Measurements from ENCODE around the gene FAM120B.
"Not testable (repeated sequence)": the region's sequence is repeated elsewhere in the genome, so short reads cannot be mapped to it uniquely, and the experiment has no call there.

The FAM120B gene

GRCh38 chr6:170388113-170388512 is 81.6 kb downstream of the FAM120B start:
- H3K27ac ChIP-seq: no peak overlapping the region
- TF ChIP-seq Cebpa-rat (IDR thresholded peaks at IDR 0.05): no peak

GRCh38 chr6:170393033-170393432 is 86.5 kb downstream of the FAM120B start:
- H3K9me3 ChIP-seq: peaks cover 7% of the 10 kb centered on the region
- no peak overlapping the region for H3K4me2 ChIP-seq
- no peak overlapping the region for H3K27ac ChIP-seq
- H3K27me3 ChIP-seq: no peaks in the 10 kb centered on the region
- no peak overlapping the region for H3K4me3 ChIP-seq
- no peaks in the 10 kb centered on the region for H4K20me1 ChIP-seq
- no peak for TF ChIP-seq Cebpa-rat (IDR thresholded peaks at IDR 0.05)
- H3K36me3 ChIP-seq: peaks cover 93% of the 10 kb centered on the region
- no peaks in the 10 kb centered on the region for H3K4me1 ChIP-seq
- no peak overlapping the region for H3K9ac ChIP-seq

More at GRCh38 chr6:170388113-170388512, 81.6 kb downstream of the FAM120B start:
- no peak overlapping the region for H3K9ac ChIP-seq
- no peaks in the 10 kb centered on the region for H3K9me3 ChIP-seq
- H3K4me1 ChIP-seq: peaks cover 8% of the 10 kb centered on the region
- H3K4me2 ChIP-seq: no peak overlapping the region
- H3K27me3 ChIP-seq: no peaks in the 10 kb centered on the region
- peaks cover 55% of the 10 kb centered on the region for H3K36me3 ChIP-seq
- H4K20me1 ChIP-seq: no peaks in the 10 kb centered on the region
- no peak overlapping the region for H3K4me3 ChIP-seq

GRCh38 chr6:170393807-170394399 is 87.3 kb downstream of the FAM120B start:
- Histone ChIP-seq H3K4me2 (no peak overlapping the region), H4K20me1 (no peaks in the 10 kb centered on the region), H3K9me3 (peaks cover 7% of the 10 kb centered on the region), H3K9ac (no peak overlapping the region), H3K4me3 (no peak overlapping the region), H3K27ac (no peak overlapping the region), H3K4me1 (no peaks in the 10 kb centered on the region), H3K27me3 (no peaks in the 10 kb centered on the region), H3K36me3 (peaks cover 90% of the 10 kb centered on the region)
- no peak for TF ChIP-seq Cebpa-rat (IDR thresholded peaks at IDR 0.05)

GRCh38 chr6:170394980-170395379 is 88.4 kb downstream of the FAM120B start:
- no peak for TF ChIP-seq Cebpa-rat (IDR thresholded peaks at IDR 0.05)
- no peak overlapping the region for H3K4me3 ChIP-seq
- peaks cover 7% of the 10 kb centered on the region for H3K9me3 ChIP-seq
- no peaks in the 10 kb centered on the region for H3K27me3 ChIP-seq
- no peaks in the 10 kb centered on the region for H4K20me1 ChIP-seq
- peaks cover 90% of the 10 kb centered on the region for H3K36me3 ChIP-seq
- no peak overlapping the region for H3K9ac ChIP-seq
- no peak overlapping the region for H3K4me2 ChIP-seq
- no peaks in the 10 kb centered on the region for H3K4me1 ChIP-seq
- no peak overlapping the region for H3K27ac ChIP-seq

- not testable (repeated sequence) for H3K9me3 ChIP-seq, H3K27ac ChIP-seq, H3K4me3 ChIP-seq, H4K20me1 ChIP-seq, H3K4me1 ChIP-seq, H3K27me3 ChIP-seq, H3K9ac ChIP-seq, H3K4me2 ChIP-seq
- H3K36me3 ChIP-seq: peaks cover 91% of the 10 kb centered on the region
Observed at GRCh38 chr6:170398743-170399369, 92.3 kb downstream of the FAM120B start.

- H3K27ac ChIP-seq, H3K4me1 ChIP-seq, H3K9me3 ChIP-seq, H3K9ac ChIP-seq, H3K4me3 ChIP-seq, H3K4me2 ChIP-seq, H4K20me1 ChIP-seq, H3K27me3 ChIP-seq: not testable (repeated sequence)
- H3K36me3 ChIP-seq: peaks cover 91% of the 10 kb centered on the region
Observed at GRCh38 chr6:170399955-170400558, 93.5 kb downstream of the FAM120B start.

GRCh38 chr6:170402318-170403040 is 95.9 kb downstream of the FAM120B start:
- H3K4me1 ChIP-seq: no peaks in the 10 kb centered on the region
- TF ChIP-seq Cebpa-rat (IDR thresholded peaks at IDR 0.05): no peak
- H4K20me1 ChIP-seq: no peaks in the 10 kb centered on the region; the same call in 1 of the 2 replicates
- no peaks in the 10 kb centered on the region for H3K27me3 ChIP-seq
- H3K36me3 ChIP-seq: peaks cover 87% of the 10 kb centered on the region
- no peak overlapping the region for H3K9ac ChIP-seq
- H3K9me3 ChIP-seq: no peaks in the 10 kb centered on the region
- no peak overlapping the region for H3K4me3 ChIP-seq
- no peak overlapping the region for H3K4me2 ChIP-seq
- H3K27ac ChIP-seq: no peak overlapping the region

GRCh38 chr6:170403451-170403850 is 96.9 kb downstream of the FAM120B start:
- Histone ChIP-seq H3K4me1 (no peaks in the 10 kb centered on the region), H3K9me3 (no peaks in the 10 kb centered on the region), H3K27ac (no peak overlapping the region), H3K9ac (no peak overlapping the region), H3K36me3 (peaks cover 81% of the 10 kb centered on the region), H3K4me2 (no peak overlapping the region), H3K27me3 (no peaks in the 10 kb centered on the region), H3K4me3 (no peak overlapping the region), H4K20me1 (no peaks in the 10 kb centered on the region; the same call in 1 of the 2 replicates)
- TF ChIP-seq Cebpa-rat (IDR thresholded peaks at IDR 0.05): no peak

GRCh38 chr6:170404036-170404435 is 97.5 kb downstream of the FAM120B start:
- Histone ChIP-seq H3K9ac (no peak overlapping the region), H3K4me3 (no peak overlapping the region), H3K27me3 (no peaks in the 10 kb centered on the region), H3K9me3 (no peaks in the 10 kb centered on the region), H3K27ac (no peak overlapping the region), H3K36me3 (peaks cover 75% of the 10 kb centered on the region), H4K20me1 (no peaks in the 10 kb centered on the region; the same call in 1 of the 2 replicates), H3K4me1 (no peaks in the 10 kb centered on the region), H3K4me2 (no peak overlapping the region)
- no peak for TF ChIP-seq Cebpa-rat (IDR thresholded peaks at IDR 0.05)

- H3K9me3 ChIP-seq: no peaks in the 10 kb centered on the region
- H3K27ac ChIP-seq: no peak overlapping the region
- H3K27me3 ChIP-seq: no peaks in the 10 kb centered on the region
- no peaks in the 10 kb centered on the region for H3K4me1 ChIP-seq
- H3K36me3 ChIP-seq: peaks cover 69% of the 10 kb centered on the region
- no peak overlapping the region for H3K9ac ChIP-seq
- H3K4me2 ChIP-seq: no peak overlapping the region
- no peak for TF ChIP-seq Cebpa-rat (IDR thresholded peaks at IDR 0.05)
- H3K4me3 ChIP-seq: no peak overlapping the region
- H4K20me1 ChIP-seq: no peaks in the 10 kb centered on the region; the same call in 1 of the 2 replicates
Observed at GRCh38 chr6:170404697-170405096, 98.1 kb downstream of the FAM120B start.
